Body of pancreas (tissue), 4 donors: ENCODE results near the gene SMIM41. TPM values are rescaled to one million over a fixed set of nuclear protein-coding genes. Genes with fewer than 3 reads are reported as not detected.
A peak's percentile ranks its signal among the peaks of the same experiment; 100 is the strongest.

Experiments
- ATAC-seq: fragments of 150-250 bp; one replicate; pipeline ENCODE4 v1.9.1; 2016
- DNase-seq, 4 donors: peaks; one replicate each; pipeline ENCODE4 v3.0.0-alpha.2; 2019
- H3K27ac ChIP-seq, 4 donors: fragments of 200-600 bp; sonication (generic); 1 replicate in 3 of 4; 2 replicates in 1 of 4; pipeline versions ENCODE4 v1.5.1 to v1.6.1; 2016 to 2019; ENCODE audit warnings: mild to moderate bottlenecking in 1 of 4, mixed read lengths in 1 of 4, moderate library complexity in 1 of 4
- H3K27me3 ChIP-seq, 2 donors: fragments of 200-600 bp; sonication (generic); one replicate each; pipeline ENCODE4 v1.6.0; 2016; ENCODE audit warnings: mild to moderate bottlenecking in 1 of 2
- H3K36me3 ChIP-seq, 2 donors: fragments of 200-600 bp; sonication (generic); replicated peaks in 1 of 2; 2 replicates each; pipeline ENCODE4 v1.5.1; 2016; ENCODE audit warnings: low read depth in 2 of 2; ENCODE audit not compliant: insufficient read depth in 1 of 2
- H3K4me1 ChIP-seq: fragments of 200-600 bp; sonication (generic); one replicate; pipeline ENCODE4 v1.6.0; 2016
- H3K4me3 ChIP-seq, 2 donors: fragments of 200-600 bp; sonication (generic); 1 replicate in 1 of 2; 2 replicates in 1 of 2; pipeline ENCODE4 v1.5.1; 2016 to 2019
- H3K9me3 ChIP-seq, 3 donors: fragments of 200-600 bp; sonication (generic); 1 replicate in 2 of 3; 2 replicates in 1 of 3; pipeline ENCODE4 v1.5.1; 2016
- POLR2A ChIP-seq, 3 donors: fragments of 450-650 bp; IDR thresholded peaks; one replicate each; pipeline ENCODE4 v1.6.1; 2016; ENCODE audit warnings: antibody characterized with exemption in 3 of 3, mild to moderate bottlenecking in 2 of 3
- WGBS, 2 donors: methylation state at CpG; one replicate each; pipeline ENCODE4 v1.1.5; 2017; 5-methylcytosine and 5-hydroxymethylcytosine counted together
- intact Hi-C: fragments of 100-400 bp; cut with DNase I; formaldehyde crosslinking; loops from one replicate; pipeline ENCODE4 v1.15.1; 2023
- total RNA-seq, 2 donors: library from RNA; depleted of rRNA; stranded (reverse); fragments of >200 nt; gene quantifications; one replicate each; pipeline ENCODE4 v1.1.0, GENCODE V29; 2016
- TF ChIP-seq, protein P1 (sequence below), 7 experiments: fragments of 450-650 bp in 4 of 7; fragments of 200-600 bp in 3 of 7; sonication (generic) in 3 of 7; IDR thresholded peaks; one replicate each; pipeline ENCODE4 v1.5.1; 2016 to 2019; ENCODE audit warnings: antibody characterized with exemption in 7 of 7

Gene SMIM41
- total RNA-seq, 2 donors from 2014 or later = 0.26 to 0.66 TPM

DNA sequence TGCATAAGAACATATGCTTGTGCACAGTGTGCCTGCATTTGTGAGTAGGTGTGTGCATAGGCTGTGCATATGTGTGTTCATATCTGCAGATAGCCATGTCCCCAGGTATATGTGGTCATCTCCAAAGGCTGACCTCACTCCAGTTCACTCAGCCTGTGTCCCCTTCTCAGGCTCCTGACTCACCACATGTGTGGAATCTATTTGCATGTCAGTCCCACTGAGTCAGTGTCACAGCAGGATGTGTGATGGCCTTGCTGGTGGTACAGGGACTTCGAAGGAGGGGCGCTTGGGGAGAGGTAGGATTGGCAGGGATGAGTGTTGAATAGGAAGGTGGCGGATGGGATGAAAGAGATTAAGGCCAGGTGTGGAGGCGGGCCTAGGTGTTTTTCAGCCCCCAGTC lies 76.8 kb downstream of the SMIM41 start:
- TF ChIP-seq POLR2A (IDR thresholded peaks at IDR 0.05) = no peak
- TF ChIP-seq, protein P1, sequence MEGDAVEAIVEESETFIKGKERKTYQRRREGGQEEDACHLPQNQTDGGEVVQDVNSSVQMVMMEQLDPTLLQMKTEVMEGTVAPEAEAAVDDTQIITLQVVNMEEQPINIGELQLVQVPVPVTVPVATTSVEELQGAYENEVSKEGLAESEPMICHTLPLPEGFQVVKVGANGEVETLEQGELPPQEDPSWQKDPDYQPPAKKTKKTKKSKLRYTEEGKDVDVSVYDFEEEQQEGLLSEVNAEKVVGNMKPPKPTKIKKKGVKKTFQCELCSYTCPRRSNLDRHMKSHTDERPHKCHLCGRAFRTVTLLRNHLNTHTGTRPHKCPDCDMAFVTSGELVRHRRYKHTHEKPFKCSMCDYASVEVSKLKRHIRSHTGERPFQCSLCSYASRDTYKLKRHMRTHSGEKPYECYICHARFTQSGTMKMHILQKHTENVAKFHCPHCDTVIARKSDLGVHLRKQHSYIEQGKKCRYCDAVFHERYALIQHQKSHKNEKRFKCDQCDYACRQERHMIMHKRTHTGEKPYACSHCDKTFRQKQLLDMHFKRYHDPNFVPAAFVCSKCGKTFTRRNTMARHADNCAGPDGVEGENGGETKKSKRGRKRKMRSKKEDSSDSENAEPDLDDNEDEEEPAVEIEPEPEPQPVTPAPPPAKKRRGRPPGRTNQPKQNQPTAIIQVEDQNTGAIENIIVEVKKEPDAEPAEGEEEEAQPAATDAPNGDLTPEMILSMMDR (IDR thresholded peaks at IDR 0.05) = no peak
- H3K4me1 ChIP-seq = peaks cover 10% of the 10 kb centered on the region
- H3K27ac ChIP-seq = no peak overlapping the region
- H3K4me3 ChIP-seq = no peak overlapping the region
- H3K27me3 ChIP-seq = no peaks in the 10 kb centered on the region
- no peak for DNase-seq
- H3K9me3 ChIP-seq = no peaks in the 10 kb centered on the region
- 60 to 63% methylated on average over 4 of the region's 4 CpGs for WGBS, 2 donors
- no peaks in the 10 kb centered on the region for H3K36me3 ChIP-seq
- ATAC-seq = no peak
- intact Hi-C loops = loop anchor here (5.0 to 10.0 kb wide), 2 partner anchors 166 to 358 kb away; partner anchors contain the start of gene KRT83

- no peak overlapping the region for H3K27ac ChIP-seq
- TF ChIP-seq, protein P1 (IDR thresholded peaks at IDR 0.05) = peak; percentile 86 to 97 (median 94)
- no peak for TF ChIP-seq POLR2A (IDR thresholded peaks at IDR 0.05)
- no peak overlapping the region for H3K4me3 ChIP-seq
- intact Hi-C loops = loop anchor here (5.0 to 10.0 kb wide), 2 partner anchors 165 to 358 kb away; partner anchors contain the start of gene KRT83
- WGBS, 2 donors = 29 to 37% methylated on average over 14 to 15 of the region's 15 CpGs
- DNase-seq (peak; percentile 74 to 86 (median 83)), ATAC-seq (peak; percentile 75)
- H3K4me1 ChIP-seq = peaks cover 7% of the 10 kb centered on the region
- no peaks in the 10 kb centered on the region for H3K36me3 ChIP-seq
- H3K27me3 ChIP-seq = no peaks in the 10 kb centered on the region
- H3K9me3 ChIP-seq = no peaks in the 10 kb centered on the region
Observed at GRCh38 chr12:52156757-52157565, 77.5 kb downstream of the SMIM41 start.

GRCh38 chr12:52157566-52158150 lies 78.2 kb downstream of the SMIM41 start:
- WGBS, 2 donors = 62 to 71% methylated on average over 5 of the region's 5 CpGs
- H3K9me3 ChIP-seq = no peaks in the 10 kb centered on the region
- no peaks in the 10 kb centered on the region for H3K36me3 ChIP-seq
- no peaks in the 10 kb centered on the region for H3K27me3 ChIP-seq
- ATAC-seq (no peak), DNase-seq (no peak)
- intact Hi-C loops = loop anchor here (5.0 to 10.0 kb wide), 2 partner anchors 165 to 357 kb away; partner anchors contain the start of gene KRT83
- peaks cover under 1% of the 10 kb centered on the region for H3K4me1 ChIP-seq
- H3K27ac ChIP-seq = no peak overlapping the region
- no peak for TF ChIP-seq POLR2A (IDR thresholded peaks at IDR 0.05)
- TF ChIP-seq, protein P1 (IDR thresholded peaks at IDR 0.05) = no peak
- H3K4me3 ChIP-seq = no peak overlapping the region

Other genes with a start within 250 kb of the SMIM41 start
- under 1 TPM; 0.33 to 0.52 TPM for gene FIGNL2, start 231.0 kb upstream of the SMIM41 start, total RNA-seq
- not detected for gene ANKRD33, start 191.6 kb upstream of the SMIM41 start, total RNA-seq
- gene ACVRL1, start 172.2 kb upstream of the SMIM41 start, total RNA-seq = 10 to 100 TPM; 37.1 to 93.9 TPM
- 10 to 100 TPM; 19.8 to 21.8 TPM for gene ACVR1B, start 128.0 kb upstream of the SMIM41 start, total RNA-seq
- 10 to 100 TPM in 1 of 2 donors, 1 to 10 TPM in 1; 7.0 to 19.4 TPM for gene TAMALIN, start 72.8 kb upstream of the SMIM41 start, total RNA-seq
- gene NR4A1, start 28.3 kb upstream of the SMIM41 start, total RNA-seq = 100 to 1,000 TPM in 1 of 2 donors, 10 to 100 TPM in 1; 36.6 to 253 TPM
- gene ATG101, start 9.7 kb upstream of the SMIM41 start, total RNA-seq = 10 to 100 TPM; 25.7 to 25.9 TPM
- gene KRT80, start 112.3 kb downstream of the SMIM41 start, total RNA-seq = 10 to 100 TPM; 10.2 to 11.9 TPM
- gene KRT7, start 153.5 kb downstream of the SMIM41 start, total RNA-seq = 100 to 1,000 TPM in 1 of 2 donors, 10 to 100 TPM in 1; 69.2 to 196 TPM
- 1 to 10 TPM; 1.8 to 8.6 TPM for gene KRT86, start 194.9 kb downstream of the SMIM41 start, total RNA-seq
- gene KRT81, start 211.8 kb downstream of the SMIM41 start, total RNA-seq = not detected
- not detected for gene KRT83, start 241.7 kb downstream of the SMIM41 start, total RNA-seq